ENCODE measurements around the gene CREBRF.
"Not testable (repeated sequence)": the region's sequence is repeated elsewhere in the genome, so short reads cannot be mapped to it uniquely, and the experiment has no call there.

CREBRF gene

GRCh38 chr5:173035904-173036707 lies 20.0 kb upstream of the CREBRF start:
- DNase-seq, result no peak

GRCh38 chr5:173039188-173039587 lies 17.0 kb upstream of the CREBRF start:
- no peak for DNase-seq

GRCh38 chr5:173039964-173040363 lies 16.2 kb upstream of the CREBRF start:
- DNase-seq, result no peak

- no peak for DNase-seq
Observed at GRCh38 chr5:173041881-173042762, 14.0 kb upstream of the CREBRF start.

- DNase-seq, result no peak
Observed at GRCh38 chr5:173042763-173043107, 13.4 kb upstream of the CREBRF start.

GRCh38 chr5:173045474-173045873 lies 10.7 kb upstream of the CREBRF start:
- no peak for DNase-seq

GRCh38 chr5:173047096-173047837 lies 8.9 kb upstream of the CREBRF start:
- not testable (repeated sequence) for DNase-seq

- no peak for DNase-seq
Observed at GRCh38 chr5:173047838-173048105, 8.4 kb upstream of the CREBRF start.

GRCh38 chr5:173050791-173051190 lies 5.4 kb upstream of the CREBRF start:
- no peak for DNase-seq

GRCh38 chr5:173051746-173052145 lies 4.4 kb upstream of the CREBRF start:
- no peak for DNase-seq

- DNase-seq, result no peak
Observed at GRCh38 chr5:173053041-173053440, 3.1 kb upstream of the CREBRF start.

- DNase-seq, result no peak
Observed at GRCh38 chr5:173055042-173055721, 970 bp upstream of the CREBRF start.

GRCh38 chr5:173055722-173055982 lies 500 bp upstream of the CREBRF start:
- DNase-seq, result no peak

- DNase-seq, result no peak
Observed at GRCh38 chr5:173056783-173057061, 570 bp downstream of the CREBRF start.

GRCh38 chr5:173057062-173057924 lies 1.1 kb downstream of the CREBRF start:
- peak; percentile 72 for DNase-seq

- DNase-seq, result no peak
Observed at GRCh38 chr5:173062141-173062540, 6.0 kb downstream of the CREBRF start.

GRCh38 chr5:173065155-173065554 lies 9.0 kb downstream of the CREBRF start:
- DNase-seq, result no peak

- no peak for DNase-seq
Observed at GRCh38 chr5:173069671-173070070, 13.5 kb downstream of the CREBRF start.

GRCh38 chr5:173075137-173075843 lies 19.1 kb downstream of the CREBRF start:
- no peak for DNase-seq

GRCh38 chr5:173075970-173076369 lies 19.8 kb downstream of the CREBRF start:
- DNase-seq, result no peak

- DNase-seq, result not testable (repeated sequence)
Observed at GRCh38 chr5:173076471-173076870, 20.3 kb downstream of the CREBRF start.

- DNase-seq, result no peak
Observed at GRCh38 chr5:173078878-173079277, 22.7 kb downstream of the CREBRF start.
